HuH-7 (cell line): ENCODE results near the gene ARHGEF7.

Source experiments
- DNase-seq: peaks from one replicate; pipeline ENCODE4 v3.0.0; 2011; ENCODE audit warnings: low spot score

Gene ARHGEF7

GRCh38 chr13:111304041-111304544, 189.0 kb downstream of the ARHGEF7 start:
- no peak for DNase-seq

GRCh38 chr13:111304603-111305289, 189.6 kb downstream of the ARHGEF7 start:
- no peak for DNase-seq

GRCh38 chr13:111312944-111313590, 198.0 kb downstream of the ARHGEF7 start:
- no peak for DNase-seq

- DNase-seq = no peak
Measured at GRCh38 chr13:111313911-111314425, 198.9 kb downstream of the ARHGEF7 start.

GRCh38 chr13:111314852-111315251, 199.7 kb downstream of the ARHGEF7 start:
- no peak for DNase-seq

GRCh38 chr13:111315347-111315995, 200.4 kb downstream of the ARHGEF7 start:
- no peak for DNase-seq

GRCh38 chr13:111316161-111316730, 201.1 kb downstream of the ARHGEF7 start:
- no peak for DNase-seq

- DNase-seq = no peak
Measured at GRCh38 chr13:111317042-111317550, 202.0 kb downstream of the ARHGEF7 start.

GRCh38 chr13:111317571-111318345, 202.6 kb downstream of the ARHGEF7 start:
- DNase-seq = no peak

GRCh38 chr13:111318386-111318785, 203.3 kb downstream of the ARHGEF7 start:
- no peak for DNase-seq

- no peak for DNase-seq
Measured at GRCh38 chr13:111319521-111319920, 204.4 kb downstream of the ARHGEF7 start.

GRCh38 chr13:111319998-111320911, 205.1 kb downstream of the ARHGEF7 start, which contains the start of gene TEX29:
Gene TEX29, plus strand, starts transcription at chr13:111320642. Its CDS starts 249 bp downstream, at chr13:111320891.
- DNase-seq = no peak

GRCh38 chr13:111322001-111322915, 207.1 kb downstream of the ARHGEF7 start:
- DNase-seq = no peak

GRCh38 chr13:111322916-111323331, 207.8 kb downstream of the ARHGEF7 start:
- no peak for DNase-seq

GRCh38 chr13:111323549-111323948, 208.4 kb downstream of the ARHGEF7 start:
- DNase-seq = no peak

GRCh38 chr13:111323950-111324651, 209.0 kb downstream of the ARHGEF7 start:
- no peak for DNase-seq

- no peak for DNase-seq
Measured at GRCh38 chr13:111324736-111325135, 209.6 kb downstream of the ARHGEF7 start.

- no peak for DNase-seq
Measured at GRCh38 chr13:111325146-111325890, 210.2 kb downstream of the ARHGEF7 start.
